Lower leg skin (tissue), 3 donors: ENCODE measurements around the gene HOXA9.

Source experiments
- CTCF ChIP-seq, 3 donors: fragments of 450-650 bp; IDR thresholded peaks; one replicate each; pipeline ENCODE4 v1.5.1; 2016; ENCODE audit warnings: antibody characterized with exemption in 3 of 3, mild to moderate bottlenecking in 3 of 3, moderate library complexity in 2 of 3
- POLR2A ChIP-seq, 2 donors: fragments of 450-650 bp; IDR thresholded peaks; one replicate each; pipeline ENCODE4 v1.6.1; 2016 to 2017; ENCODE audit warnings: antibody characterized with exemption in 2 of 2, mild to moderate bottlenecking in 1 of 2, moderate library complexity in 1 of 2

- TF ChIP-seq CTCF (IDR thresholded peaks at IDR 0.05) (no peak), POLR2A (IDR thresholded peaks at IDR 0.05) (no peak)
Observed at GRCh38 chr7:27189295-27189996, 24.1 kb upstream of the HOXA9 start.
